ENCODE results near the gene KLK5. TPM values are rescaled to one million over a fixed set of nuclear protein-coding genes. Genes with fewer than 3 reads are reported as not detected.
A peak's percentile ranks its signal among the peaks of the same experiment; 100 is the strongest.
"Not testable (repeated sequence)": the region's sequence is repeated elsewhere in the genome, so short reads cannot be mapped to it uniquely, and the experiment has no call there.

Gene KLK5
- total and polyA plus RNA-seq, 8 donors = 0.21 to 0.99 (median 0.46) TPM; not detected in 1

DNA sequence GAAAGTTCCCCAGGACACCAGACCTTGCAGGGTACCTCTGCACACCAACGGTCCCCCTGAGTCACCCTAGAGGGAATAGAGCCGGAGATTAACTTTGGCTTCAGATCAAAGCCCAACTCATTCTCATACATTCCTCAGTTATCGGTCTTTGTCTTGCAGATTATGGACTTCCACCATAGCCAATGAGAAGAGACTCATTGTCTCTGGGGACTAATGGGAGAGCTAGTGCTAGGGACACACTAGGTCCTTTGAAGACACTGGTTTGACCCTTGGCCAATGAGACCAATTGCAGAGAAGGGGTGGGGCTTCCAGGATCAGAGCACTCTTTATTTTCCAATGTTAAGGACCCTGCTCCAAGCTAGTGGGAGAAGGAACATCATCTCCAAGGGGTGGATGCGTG lies 24.8 kb upstream of the KLK5 start:
- no peak for ATAC-seq
- no peaks in the 10 kb centered on the region for H3K4me1 ChIP-seq
- TF ChIP-seq, protein P1, sequence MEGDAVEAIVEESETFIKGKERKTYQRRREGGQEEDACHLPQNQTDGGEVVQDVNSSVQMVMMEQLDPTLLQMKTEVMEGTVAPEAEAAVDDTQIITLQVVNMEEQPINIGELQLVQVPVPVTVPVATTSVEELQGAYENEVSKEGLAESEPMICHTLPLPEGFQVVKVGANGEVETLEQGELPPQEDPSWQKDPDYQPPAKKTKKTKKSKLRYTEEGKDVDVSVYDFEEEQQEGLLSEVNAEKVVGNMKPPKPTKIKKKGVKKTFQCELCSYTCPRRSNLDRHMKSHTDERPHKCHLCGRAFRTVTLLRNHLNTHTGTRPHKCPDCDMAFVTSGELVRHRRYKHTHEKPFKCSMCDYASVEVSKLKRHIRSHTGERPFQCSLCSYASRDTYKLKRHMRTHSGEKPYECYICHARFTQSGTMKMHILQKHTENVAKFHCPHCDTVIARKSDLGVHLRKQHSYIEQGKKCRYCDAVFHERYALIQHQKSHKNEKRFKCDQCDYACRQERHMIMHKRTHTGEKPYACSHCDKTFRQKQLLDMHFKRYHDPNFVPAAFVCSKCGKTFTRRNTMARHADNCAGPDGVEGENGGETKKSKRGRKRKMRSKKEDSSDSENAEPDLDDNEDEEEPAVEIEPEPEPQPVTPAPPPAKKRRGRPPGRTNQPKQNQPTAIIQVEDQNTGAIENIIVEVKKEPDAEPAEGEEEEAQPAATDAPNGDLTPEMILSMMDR (IDR thresholded peaks at IDR 0.05) = no peak
- intact Hi-C loops (cut with DNase I) = no loop called here
- DNase-seq = no peak
- H3K36me3 ChIP-seq = no peaks in the 10 kb centered on the region
- H3K27ac ChIP-seq = no peak overlapping the region
- no peak overlapping the region for H3K4me3 ChIP-seq
- peaks cover 0 to 52% of the 10 kb centered on the region in 2 donors for H3K27me3 ChIP-seq
- no peaks in the 10 kb centered on the region for H3K9me3 ChIP-seq

DNA sequence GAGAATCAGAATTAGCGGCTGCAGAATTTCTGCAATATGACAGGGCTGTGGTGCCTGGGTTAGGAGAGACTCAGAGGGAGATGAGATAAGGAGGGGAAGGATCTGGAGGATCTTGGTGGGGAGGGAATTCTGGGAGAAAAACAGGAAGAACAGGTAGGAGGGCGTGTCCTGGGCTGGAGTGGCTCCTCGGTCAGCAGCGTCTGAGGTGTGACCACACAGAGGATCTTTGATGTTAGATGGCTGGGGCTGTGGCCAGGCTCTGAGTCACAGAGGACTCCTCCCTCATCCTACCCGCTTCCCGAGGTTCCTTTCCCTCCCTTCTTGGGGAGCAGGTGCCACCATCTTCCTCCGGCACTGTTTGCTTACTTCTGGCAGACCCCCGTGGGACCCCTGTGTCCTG lies 22.9 kb upstream of the KLK5 start:
- Histone ChIP-seq H3K9me3 (no peaks in the 10 kb centered on the region), H3K27me3 (peaks cover 0 to 68% of the 10 kb centered on the region in 2 donors), H3K4me3 (no peak overlapping the region), H3K4me1 (no peaks in the 10 kb centered on the region), H3K27ac (no peak overlapping the region), H3K36me3 (no peaks in the 10 kb centered on the region)
- TF ChIP-seq, protein P1 (IDR thresholded peaks at IDR 0.05) = no peak
- intact Hi-C loops (cut with DNase I) = no loop called here
- DNase-seq = peak in 2 of 4 donors; percentile 36 to 63
- ATAC-seq = peak; percentile 76

GRCh38 chr19:50974702-50975556 lies 22.1 kb upstream of the KLK5 start:
- H3K27ac ChIP-seq = no peak overlapping the region
- intact Hi-C loops (cut with DNase I) = no loop called here
- H3K4me1 ChIP-seq = no peaks in the 10 kb centered on the region
- ATAC-seq = no peak
- H3K4me3 ChIP-seq = no peak overlapping the region
- peaks cover 0 to 71% of the 10 kb centered on the region in 2 donors for H3K27me3 ChIP-seq
- TF ChIP-seq, protein P1 (IDR thresholded peaks at IDR 0.05) = no peak
- H3K36me3 ChIP-seq = no peaks in the 10 kb centered on the region
- DNase-seq = peak in 1 of 4 donors; percentile 32
- H3K9me3 ChIP-seq = no peaks in the 10 kb centered on the region

- no peaks in the 10 kb centered on the region for H3K9me3 ChIP-seq
- H3K36me3 ChIP-seq = no peaks in the 10 kb centered on the region
- no peaks in the 10 kb centered on the region for H3K4me1 ChIP-seq
- ATAC-seq (no peak), DNase-seq (no peak)
- H3K4me3 ChIP-seq = no peak overlapping the region
- H3K27ac ChIP-seq = no peak overlapping the region
- intact Hi-C loops (cut with DNase I) = no loop called here
- peaks cover 0 to 72% of the 10 kb centered on the region in 2 donors for H3K27me3 ChIP-seq
- TF ChIP-seq, protein P1 (IDR thresholded peaks at IDR 0.05) = no peak
These were observed 20.0 kb upstream of the KLK5 start for GRCh38 chr19:50972795-50973376.

DNA sequence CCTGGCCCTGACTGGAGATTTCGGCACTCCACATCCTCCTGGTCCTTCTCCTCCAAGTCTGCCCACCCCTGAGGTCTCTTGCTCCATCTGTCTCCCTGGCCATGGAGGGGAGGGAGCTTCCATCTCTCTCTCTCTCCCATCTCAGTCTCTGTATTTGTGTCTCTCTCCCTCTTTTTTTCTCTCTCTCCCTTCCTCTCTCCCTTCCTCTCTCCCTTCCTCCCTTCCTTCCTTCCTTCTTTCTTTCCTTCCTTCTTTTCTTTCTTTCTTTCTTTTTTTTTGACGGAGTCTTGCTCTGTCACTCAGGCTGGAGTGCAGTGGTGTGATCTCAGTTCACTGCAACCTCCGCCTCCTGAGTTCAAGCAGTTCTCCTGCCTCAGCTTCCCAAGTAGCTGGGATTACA lies 17.0 kb upstream of the KLK5 start:
- H3K27me3 ChIP-seq = peaks cover 0 to 78% of the 10 kb centered on the region in 2 donors
- H3K36me3 ChIP-seq; H3K4me3 ChIP-seq; H3K4me1 ChIP-seq; H3K27ac ChIP-seq; H3K9me3 ChIP-seq; intact Hi-C loops (cut with DNase I); DNase-seq; ATAC-seq: not testable (repeated sequence)
